H1 (cell line): ENCODE results near the gene TPM2. TPM values are rescaled to one million over a fixed set of nuclear protein-coding genes. Genes with fewer than 3 reads are reported as not detected.

Experiments
- CTCF ChIA-PET: fragments of 300-600 bp; sonication (Branson Sonifier 250); formaldehyde crosslinking; loops from one replicate; lab custom pipeline; 2021; ENCODE audit not compliant: partially characterized antibody; lab: Charles Lee
- POLR2A ChIA-PET: fragments of 300-600 bp; sonication (Branson Sonifier 250); formaldehyde crosslinking; loops from one replicate; lab custom pipeline; 2021; ENCODE audit warnings: inconsistent platforms; ENCODE audit not compliant: partially characterized antibody; lab: Charles Lee
- DNase-seq, 2 experiments: peaks; one replicate each; pipeline versions ENCODE4 v3.0.0 to v3.0.0-alpha.2; 2010 to 2022; ENCODE audit warnings: low spot score in 2 of 2, low read depth in 1 of 2, mixed read lengths in 1 of 2
- FAIRE-seq: peaks from 2 replicates; lab custom pipeline; 2011; peaks lifted over from hg19 to GRCh38; lab: Jason Lieb, UNC
- H2AFZ ChIP-seq: 2 replicates; pipeline ENCODE4 v1.8.1; 2012; ENCODE audit warnings: low read length, inconsistent platforms
- H2AK5ac ChIP-seq: 2 replicates; pipeline ENCODE4 v1.6.1; 2013; ENCODE audit warnings: low read depth, low read length
- H2BK120ac ChIP-seq: replicated peaks from 2 replicates; pipeline ENCODE3; 2013; ENCODE audit warnings: low read depth, low read length, inconsistent platforms
- H2BK12ac ChIP-seq: 2 replicates; pipeline ENCODE4 v1.6.1; 2013; ENCODE audit warnings: low read depth, low read length
- H2BK15ac ChIP-seq: 2 replicates; pipeline ENCODE4 v1.6.1; 2013; ENCODE audit warnings: low read length
- H2BK20ac ChIP-seq: 2 replicates; pipeline ENCODE4 v1.6.1; 2013; ENCODE audit warnings: low read length
- H2BK5ac ChIP-seq: 2 replicates; pipeline ENCODE4 v1.6.1; 2013; ENCODE audit warnings: low read depth, low read length
- H3K14ac ChIP-seq: 2 replicates; pipeline ENCODE4 v1.6.1; 2013; ENCODE audit warnings: inconsistent platforms; ENCODE audit not compliant: insufficient read length
- H3K18ac ChIP-seq: 2 replicates; pipeline ENCODE4 v1.6.1; 2013; ENCODE audit warnings: low read length; ENCODE audit errors: extremely low read depth
- H3K23ac ChIP-seq: 2 replicates; pipeline ENCODE4 v1.6.1; 2013; ENCODE audit warnings: inconsistent platforms; ENCODE audit not compliant: insufficient read length
- H3K23me2 ChIP-seq: 2 replicates; pipeline ENCODE4 v1.6.1; 2013; ENCODE audit warnings: low read depth, low read length
- H3K27ac ChIP-seq: 2 replicates; pipeline ENCODE4 v1.6.1; 2011; ENCODE audit warnings: low read depth, low read length, inconsistent platforms
- H3K27me3 ChIP-seq, 4 experiments: replicated peaks in 1 of 4; 1 replicate in 1 of 4; 2 replicates in 3 of 4; pipeline versions ENCODE4 v1.6.1 to v1.8.1; 2011 to 2013; ENCODE audit warnings: low read length in 3 of 4, mild to moderate bottlenecking in 3 of 4, inconsistent platforms in 2 of 4, mixed read lengths in 2 of 4, moderate library complexity in 1 of 4; ENCODE audit not compliant: control insufficient read depth in 3 of 4, insufficient read depth in 3 of 4; ENCODE audit errors: extremely low read depth in 1 of 4
- H3K36me3 ChIP-seq, 4 experiments: 2 replicates each; pipeline versions ENCODE4 v1.6.1 to v1.8.1; 2011 to 2013; ENCODE audit warnings: mild to moderate bottlenecking in 4 of 4, low read length in 3 of 4, moderate library complexity in 2 of 4, control low read depth in 1 of 4, inconsistent platforms in 1 of 4; ENCODE audit not compliant: insufficient read depth in 4 of 4, control insufficient read depth in 2 of 4
- H3K4ac ChIP-seq: replicated peaks from 2 replicates; pipeline ENCODE3; 2013; ENCODE audit warnings: low read length, low read depth, mixed read lengths, inconsistent platforms; ENCODE audit not compliant: insufficient read length
- H3K4me1 ChIP-seq, 4 experiments: replicated peaks in 1 of 4; 1 replicate in 1 of 4; 2 replicates in 3 of 4; pipeline versions ENCODE4 v1.6.1 to v1.8.1; 2011 to 2013; ENCODE audit warnings: low read length in 3 of 4, inconsistent platforms in 2 of 4, mixed read lengths in 1 of 4; ENCODE audit not compliant: insufficient read depth in 4 of 4, control insufficient read depth in 3 of 4
- H3K4me2 ChIP-seq, 2 experiments: 2 replicates each; pipeline versions ENCODE4 v1.6.1 to v1.8.1; 2011 to 2013; ENCODE audit warnings: low read depth in 2 of 2, low read length in 2 of 2, control low read depth in 1 of 2, inconsistent platforms in 1 of 2, mild to moderate bottlenecking in 1 of 2; ENCODE audit not compliant: insufficient read depth in 1 of 2
- H3K4me3 ChIP-seq, 4 experiments: fragments of 200-600, 300-600 bp in 1 of 4; sonication (generic), shearing (Covaris generic), sonication (Bioruptor Twin) in 1 of 4; 2 replicates each; pipeline versions ENCODE4 v1.5.1 to v1.8.1; 2011 to 2016; ENCODE audit warnings: low read length in 4 of 4, low read depth in 3 of 4, control low read depth in 2 of 4, inconsistent platforms in 2 of 4, mild to moderate bottlenecking in 2 of 4, mixed read lengths in 1 of 4, moderate library complexity in 1 of 4; ENCODE audit not compliant: insufficient read depth in 2 of 4; ENCODE audit errors: extremely low read depth in 1 of 4
- H3K56ac ChIP-seq: replicated peaks from 2 replicates; pipeline ENCODE3; 2013; ENCODE audit warnings: low read depth, mild to moderate bottlenecking, mixed read lengths, low read length, inconsistent platforms; ENCODE audit not compliant: insufficient read length
- H3K79me1 ChIP-seq: 2 replicates; pipeline ENCODE4 v1.6.1; 2013; ENCODE audit warnings: low read depth, low read length, control low read depth
- H3K79me2 ChIP-seq, 2 experiments: 2 replicates each; pipeline versions ENCODE4 v1.6.1 to v1.8.1; 2012 to 2013; ENCODE audit warnings: low read length in 2 of 2, mild to moderate bottlenecking in 2 of 2, inconsistent platforms in 1 of 2; ENCODE audit not compliant: insufficient read depth in 2 of 2, control insufficient read depth in 1 of 2
- H3K9ac ChIP-seq, 4 experiments: replicated peaks in 1 of 4; 1 replicate in 1 of 4; 2 replicates in 3 of 4; pipeline versions ENCODE4 v1.6.1 to v1.8.1; 2011 to 2013; ENCODE audit warnings: low read depth in 3 of 4, low read length in 3 of 4, control low read depth in 2 of 4, mild to moderate bottlenecking in 2 of 4, moderate library complexity in 2 of 4, inconsistent platforms in 1 of 4; ENCODE audit errors: extremely low read depth in 1 of 4
- H3K9me3 ChIP-seq, 2 experiments: 2 replicates each; pipeline versions ENCODE4 v1.6.1 to v1.8.1; 2012 to 2013; ENCODE audit warnings: mild to moderate bottlenecking in 2 of 2, moderate library complexity in 2 of 2, control low read depth in 1 of 2, inconsistent platforms in 1 of 2, low read depth in 1 of 2, low read length in 1 of 2, mixed read lengths in 1 of 2; ENCODE audit not compliant: insufficient read depth in 2 of 2
- H4K20me1 ChIP-seq, 2 experiments: replicated peaks in 1 of 2; 2 replicates each; pipeline versions ENCODE3 to v1.8.1; 2011 to 2013; ENCODE audit warnings: inconsistent platforms in 2 of 2, low read length in 2 of 2, mild to moderate bottlenecking in 1 of 2; ENCODE audit not compliant: insufficient read depth in 2 of 2, control insufficient read depth in 1 of 2
- H4K5ac ChIP-seq: 2 replicates; pipeline ENCODE4 v1.6.1; 2013; ENCODE audit warnings: low read length, low read depth, mixed read lengths, inconsistent platforms; ENCODE audit not compliant: insufficient read length
- H4K8ac ChIP-seq: 2 replicates; pipeline ENCODE4 v1.8.0; 2013; ENCODE audit warnings: mild to moderate bottlenecking, moderate library complexity, low read length, inconsistent platforms; ENCODE audit not compliant: insufficient read depth; ENCODE audit errors: extremely low read depth
- H4K91ac ChIP-seq: replicated peaks from 2 replicates; pipeline ENCODE3; 2013; ENCODE audit warnings: low read length, mixed read lengths, inconsistent platforms; ENCODE audit not compliant: insufficient read length
- BACH1 ChIP-seq: IDR thresholded peaks from 2 replicates; pipeline ENCODE4 v1.6.1; 2012; ENCODE audit warnings: low read length, improper control_type of control experiment
- BRCA1 ChIP-seq: IDR thresholded peaks from 2 replicates; pipeline ENCODE4 v1.6.1; 2012; ENCODE audit warnings: low read depth, low read length, improper control_type of control experiment
- CEBPB ChIP-seq: IDR thresholded peaks from 2 replicates; pipeline ENCODE4 v1.6.1; 2012; ENCODE audit warnings: low read depth, low read length
- EP300 ChIP-seq, 2 experiments: IDR thresholded peaks; 1 replicate in 1 of 2; 2 replicates in 1 of 2; pipeline ENCODE4 v1.6.1; 2011 to 2012; ENCODE audit warnings: low read depth in 2 of 2, low read length in 2 of 2, mild to moderate bottlenecking in 2 of 2, borderline replicate concordance in 1 of 2, inconsistent platforms in 1 of 2, moderate library complexity in 1 of 2
- FOSL1 ChIP-seq: IDR thresholded peaks from 2 replicates; pipeline ENCODE4 v1.6.1; 2011; ENCODE audit warnings: mild to moderate bottlenecking, low read depth, low read length, moderate library complexity; ENCODE audit not compliant: insufficient read depth
- GTF2F1 ChIP-seq: IDR thresholded peaks from 2 replicates; pipeline ENCODE4 v1.6.1; 2012; ENCODE audit warnings: low read depth, low read length, improper control_type of control experiment, borderline replicate concordance
- JUND ChIP-seq: IDR thresholded peaks from 2 replicates; pipeline ENCODE4 v1.6.1; 2011; ENCODE audit warnings: mild to moderate bottlenecking, improper control_type of control experiment, low read length
- POLR2A ChIP-seq, 2 experiments: IDR thresholded peaks; 1 replicate in 1 of 2; 2 replicates in 1 of 2; pipeline ENCODE4 v1.6.1; 2011; ENCODE audit warnings: low read depth in 2 of 2, low read length in 2 of 2, mild to moderate bottlenecking in 2 of 2; ENCODE audit errors: control extremely low read depth in 1 of 2
- POLR2AphosphoS5 ChIP-seq: IDR thresholded peaks from 2 replicates; pipeline ENCODE4 v1.6.1; 2011; ENCODE audit warnings: low read depth, low read length
- SIX5 ChIP-seq: IDR thresholded peaks from 2 replicates; pipeline ENCODE4 v1.6.1; 2011; ENCODE audit warnings: mild to moderate bottlenecking, low read depth, low read length
- TAF1 ChIP-seq: IDR thresholded peaks from 2 replicates; pipeline ENCODE4 v1.6.1; 2011; ENCODE audit warnings: mild to moderate bottlenecking, low read depth, low read length
- TBP ChIP-seq: IDR thresholded peaks from 2 replicates; pipeline ENCODE4 v1.6.1; 2011; ENCODE audit warnings: low read depth, low read length, improper control_type of control experiment
- TEAD4 ChIP-seq: IDR thresholded peaks from 2 replicates; pipeline ENCODE4 v1.6.1; 2012; ENCODE audit warnings: low read depth, low read length, inconsistent platforms, mixed read lengths
- WGBS, 2 experiments: shearing (Covaris generic) in 1 of 2; methylation state at CpG; one replicate each; pipeline versions ENCODE4 v1.1.6 to v1.1.7; 2013 to 2015; ENCODE audit warnings: low lambda C conversion rate in 2 of 2, mixed read lengths in 2 of 2, inconsistent platforms in 1 of 2, low coverage in 1 of 2, missing lambda C conversion rate in 1 of 2; ENCODE audit not compliant: insufficient replicate concordance in 2 of 2, insufficient coverage in 1 of 2, insufficient read length in 1 of 2; ENCODE audit errors: extremely low coverage in 1 of 2, missing lambda C conversion rate in 1 of 2; 5-methylcytosine and 5-hydroxymethylcytosine counted together
- polyA plus RNA-seq, 7 experiments: library from polyadenylated mRNA; depleted of rRNA in 3 of 7; stranded (reverse) in 5 of 7; unstranded in 2 of 7; fragments of >200 nt in 5 of 7; fragments of 200-250 nt in 2 of 7; gene quantifications; 1 replicate in 5 of 7; 2 replicates in 1 of 7; 4 replicates in 1 of 7; pipeline versions ENCODE4 v1.2.1 to v1.2.3, GENCODE V29; 2011 to 2013; ENCODE audit warnings: missing spikeins in 2 of 7, mixed read lengths in 2 of 7
- total RNA-seq: library from RNA; stranded (reverse); fragmentation: NEBNext Ultra II Directional; extraction: Animal tissue kit (Norgen Biotek cat#: 25700); gene quantifications from 2 replicates; pipeline ENCODE4 v1.2.1, GENCODE V29; 2021

The TPM2 gene
- total and polyA plus RNA-seq, 2 of the 8 experiments (the other 6 are each of a cell fraction or from before 2014, with no cell fraction given) = 62.5 to 181 TPM

DNA sequence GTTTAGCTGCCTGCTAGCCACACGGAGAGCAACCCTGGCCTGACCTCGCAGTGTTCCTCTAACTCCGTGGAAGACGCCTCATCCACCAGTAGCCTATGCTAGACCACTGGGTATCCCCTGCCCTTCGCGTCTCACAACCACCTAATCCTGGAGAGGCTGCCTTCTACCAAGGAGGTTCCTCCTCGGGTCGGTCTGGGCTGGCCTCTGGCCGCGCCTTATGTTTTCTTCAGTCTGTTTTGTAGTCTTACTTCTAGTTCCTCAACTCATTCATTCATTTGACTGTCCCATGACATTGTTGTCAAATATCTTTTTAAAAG lies 1.6 kb upstream of the TPM2 start:
- H3K27ac ChIP-seq = no peak overlapping the region
- H3K27me3 ChIP-seq = no peaks in the 10 kb centered on the region
- H3K18ac ChIP-seq = peak overlapping the region; percentile 88; the same call in 1 of the 2 replicates
- H3K23me2 ChIP-seq = peaks cover 12% of the 10 kb centered on the region
- H3K56ac ChIP-seq = no peak overlapping the region
- FAIRE-seq (no peak), DNase-seq (no peak)
- CTCF ChIA-PET = interaction anchor here (0.8 to 14.1 kb wide), 14 partner anchors 10 to 214 kb away, joined by 3 to 347 read pairs (median 4); partner anchors contain the start of genes ARHGEF39, CA9, CCDC107 and RMRP
- no peak overlapping the region for H2BK120ac ChIP-seq
- peak overlapping the region; percentile 95 for H2AFZ ChIP-seq
- H3K23ac ChIP-seq = no peak overlapping the region
- peak overlapping the region; percentile 84 to 90 for H3K4me2 ChIP-seq
- H2BK20ac ChIP-seq = 0 out of 2 replicates have a peak overlapping the region, but pooled peaks have one; percentile 1
- H4K20me1 ChIP-seq = peaks cover 4 to 6% of the 10 kb centered on the region in 2 experiments
- peak overlapping the region; percentile 60; the same call in 1 of the 2 replicates for H2BK5ac ChIP-seq
- H3K36me3 ChIP-seq = peaks cover 0 to 6% (median 4%) of the 10 kb centered on the region in 4 experiments; a peak in 4 of 8 replicates
- no peak overlapping the region for H4K91ac ChIP-seq
- peak overlapping the region; percentile 45; the same call in 1 of the 2 replicates for H2BK12ac ChIP-seq
- peaks cover 0 to 21% of the 10 kb centered on the region in 2 experiments; a peak in 2 of 4 replicates for H3K79me2 ChIP-seq
- peaks cover 2% of the 10 kb centered on the region; the same call in 1 of the 2 replicates for H3K79me1 ChIP-seq
- H3K9me3 ChIP-seq = no peaks in the 10 kb centered on the region
- H3K4ac ChIP-seq = no peak overlapping the region
- H3K4me1 ChIP-seq = peaks cover 6 to 15% (median 8%) of the 10 kb centered on the region in 4 experiments; a peak in 6 of 7 replicates
- H2BK15ac ChIP-seq = 0 out of 2 replicates have a peak overlapping the region, but pooled peaks have one; percentile 98
- H3K9ac ChIP-seq = peak overlapping the region in 1 of 4 experiments; percentile 45; a peak in 1 of 7 replicates
- H4K5ac ChIP-seq = peak overlapping the region; percentile 62
- POLR2A ChIA-PET = interaction anchor here (0.9 to 14.9 kb wide), 19 partner anchors 10 to 612 kb away, joined by 3 to 158 read pairs (median 5); partner anchors contain the start of genes ARHGEF39, CA9, CCDC107 and CREB3
- H2AK5ac ChIP-seq = no peak overlapping the region
- WGBS, 2 experiments = 16% methylated on average over 10 of the region's 10 CpGs; no CpG with 5 or more reads in 1 of the 2 experiments
- no peak overlapping the region for H4K8ac ChIP-seq
- H3K14ac ChIP-seq = no peak overlapping the region
- peak overlapping the region; percentile 72 to 99 (median 82) for H3K4me3 ChIP-seq
- TF ChIP-seq POLR2AphosphoS5 (0 out of 2 replicates have a peak, but pooled peaks have one; percentile 41), TAF1 (no peak), CEBPB (no peak), GTF2F1 (no peak), SIX5 (no peak), JUND (no peak), TBP (no peak), TEAD4 (no peak), FOSL1 (no peak), EP300 (IDR thresholded peaks at IDR 0.05; ENCODE audit: borderline replicate concordance in 1 of 2, low read depth in 2 of 2, low read length in 2 of 2) (no peak), POLR2A (IDR thresholded peaks at IDR 0.05; ENCODE audit: control extremely low read depth in 1 of 2, low read depth in 2 of 2, low read length in 2 of 2) (peak in 1 of 2 experiments; percentile 55; a peak in 2 of 3 replicates), BACH1 (no peak), BRCA1 (no peak)
